GM19239 (cell line): ENCODE measurements around the gene PRDM16.

Experiments used
- DNase-seq: peaks from one replicate; pipeline ENCODE4 v3.0.0; 2011; ENCODE audit warnings: low spot score; ENCODE audit not compliant: insufficient read length
- FAIRE-seq: peaks from 2 replicates; lab custom pipeline; 2011; peaks lifted over from hg19 to GRCh38; lab: Jason Lieb, UNC

Gene PRDM16

DNA sequence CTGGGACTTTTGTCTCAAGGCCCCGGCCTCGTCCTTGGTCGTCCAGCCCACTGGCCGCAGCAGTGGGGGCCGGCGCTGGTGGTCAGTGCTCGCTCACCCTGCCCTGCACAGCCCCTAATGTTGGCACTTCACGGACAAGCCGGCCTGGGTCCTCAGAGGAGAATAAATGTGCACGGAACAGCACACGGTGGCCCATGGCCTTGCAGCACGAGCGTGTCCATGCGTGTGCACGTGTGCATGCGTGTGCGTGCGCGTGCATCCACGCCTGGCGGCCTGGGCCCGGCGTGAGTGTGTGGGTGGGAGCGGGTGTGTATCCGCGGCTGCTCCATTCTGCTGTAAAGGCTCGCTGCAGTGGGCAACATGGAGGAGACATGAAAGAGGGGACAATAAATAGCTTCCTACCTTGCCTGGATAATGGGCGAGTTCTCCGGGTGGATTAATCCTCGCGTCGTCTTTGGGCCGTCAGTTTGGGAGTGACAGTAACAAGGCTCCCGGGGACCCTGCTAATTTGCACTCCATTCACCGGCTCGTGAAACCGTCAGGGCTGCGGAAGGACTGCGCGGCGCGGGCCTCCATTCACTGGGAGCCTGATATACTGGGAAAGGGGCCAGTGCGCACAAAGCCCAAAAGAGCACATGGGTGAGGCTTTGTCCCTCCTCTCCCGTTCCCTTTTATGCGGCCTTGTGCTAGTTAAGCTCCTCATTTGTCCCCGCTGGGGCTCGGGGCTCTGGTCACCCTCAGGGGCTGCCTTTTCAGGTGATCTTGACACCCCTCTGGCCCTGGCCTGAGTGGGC, 142.8 kb downstream of the PRDM16 start:
- FAIRE-seq (no peak), DNase-seq (no peak)

DNA sequence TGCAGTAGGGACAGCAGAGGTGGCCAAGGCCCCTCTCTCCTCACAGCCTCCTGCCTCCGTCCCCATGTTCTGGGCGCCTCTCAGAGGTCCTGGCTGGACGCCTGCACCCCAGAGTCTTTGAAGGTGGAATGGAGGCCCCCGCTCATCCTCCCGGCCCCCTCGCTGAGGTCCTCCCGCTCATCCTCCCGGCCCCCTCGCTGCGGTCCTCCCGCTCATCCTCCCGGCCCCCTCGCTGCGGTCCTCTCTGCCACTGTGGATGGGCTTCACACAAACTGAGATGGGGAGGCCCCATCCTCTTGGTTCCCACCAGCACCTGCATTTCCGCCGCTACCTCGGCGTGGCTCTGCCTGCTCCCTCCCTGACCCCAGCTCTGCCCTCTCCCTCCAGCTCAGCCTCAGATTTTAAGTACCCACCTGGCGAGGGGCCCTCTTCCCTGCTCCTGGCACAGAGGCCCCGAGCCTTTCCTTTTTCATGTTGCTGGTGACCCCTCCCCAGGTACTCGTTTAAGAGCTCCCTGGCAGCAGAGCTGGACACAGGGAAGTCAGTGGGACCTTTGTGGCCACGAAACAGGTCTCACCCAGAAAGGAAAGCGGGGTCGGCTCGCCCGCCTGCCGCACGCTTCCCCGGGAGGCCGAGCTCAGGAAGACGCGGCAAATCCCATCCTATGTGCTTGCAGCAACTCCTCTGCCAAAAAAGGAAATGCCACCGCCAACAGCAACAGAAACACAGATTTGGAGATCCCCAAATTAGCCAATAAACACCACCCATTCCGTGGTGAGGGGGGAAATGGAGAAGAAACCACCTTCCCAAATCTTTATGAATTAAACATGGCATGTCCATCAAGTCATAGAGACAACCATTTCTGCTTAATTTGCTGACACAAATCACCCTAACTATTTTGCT, 143.7 kb downstream of the PRDM16 start:
- FAIRE-seq (no peak), DNase-seq (no peak)

DNA sequence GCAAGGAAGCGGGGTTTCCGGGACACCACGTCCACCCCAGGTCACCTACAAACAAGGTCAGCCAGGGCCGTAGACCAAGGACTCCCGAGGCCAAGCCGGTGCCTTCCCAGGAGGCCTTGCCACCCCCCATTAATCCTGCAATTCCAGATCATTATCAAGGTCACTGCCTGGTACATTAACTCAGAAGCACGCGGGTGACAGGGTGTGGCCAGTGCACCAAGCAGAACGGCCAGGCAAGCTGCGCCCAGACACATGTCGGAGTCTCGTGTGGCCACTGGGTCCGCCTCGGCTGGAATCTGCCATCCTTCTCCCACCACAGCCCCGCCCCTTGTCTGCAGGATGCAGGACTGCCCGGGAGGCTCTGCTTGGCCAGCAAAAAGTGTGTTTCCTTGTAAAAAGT, 144.7 kb downstream of the PRDM16 start:
- FAIRE-seq (no peak), DNase-seq (no peak)

DNA sequence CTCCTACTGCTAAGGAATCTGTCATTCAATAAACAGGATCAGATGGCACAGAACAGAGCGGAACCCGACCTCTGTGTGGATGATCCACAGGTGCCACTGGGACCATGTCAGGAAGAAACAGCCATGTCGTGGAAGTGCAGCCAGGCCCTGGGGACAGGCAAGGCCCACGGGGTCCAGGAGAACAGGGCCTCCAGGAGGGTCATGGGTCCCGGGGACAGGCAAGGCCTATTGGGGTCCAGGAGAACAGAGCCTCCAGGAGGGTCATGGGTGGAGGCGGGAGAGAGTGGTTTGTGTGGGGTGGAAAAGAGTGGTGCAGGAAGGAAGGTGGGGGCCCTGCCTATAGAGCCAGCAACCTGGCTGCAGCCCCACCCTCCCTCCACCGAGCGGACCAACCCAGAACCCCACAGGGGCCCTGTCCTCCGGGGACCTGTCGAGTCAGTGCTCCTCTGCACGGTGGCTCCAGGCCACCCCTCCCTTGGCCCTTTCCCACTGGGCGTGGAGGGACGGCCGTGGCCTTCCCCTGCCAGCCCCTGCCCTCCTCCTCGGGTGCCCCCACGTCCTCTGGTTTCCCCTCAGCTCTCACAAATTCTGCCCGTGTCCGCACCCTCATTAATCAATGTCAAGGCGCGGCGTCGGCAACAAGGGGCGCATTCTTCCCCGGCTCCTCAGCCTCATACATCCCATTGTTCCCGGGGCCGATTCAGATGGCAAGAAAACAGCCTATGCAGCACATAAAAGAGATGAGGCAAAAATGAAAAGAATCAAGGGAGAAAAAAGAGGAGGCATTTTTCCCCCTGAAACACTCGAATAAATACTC, 146.4 kb downstream of the PRDM16 start:
- no peak for DNase-seq
- no peak for FAIRE-seq

DNA sequence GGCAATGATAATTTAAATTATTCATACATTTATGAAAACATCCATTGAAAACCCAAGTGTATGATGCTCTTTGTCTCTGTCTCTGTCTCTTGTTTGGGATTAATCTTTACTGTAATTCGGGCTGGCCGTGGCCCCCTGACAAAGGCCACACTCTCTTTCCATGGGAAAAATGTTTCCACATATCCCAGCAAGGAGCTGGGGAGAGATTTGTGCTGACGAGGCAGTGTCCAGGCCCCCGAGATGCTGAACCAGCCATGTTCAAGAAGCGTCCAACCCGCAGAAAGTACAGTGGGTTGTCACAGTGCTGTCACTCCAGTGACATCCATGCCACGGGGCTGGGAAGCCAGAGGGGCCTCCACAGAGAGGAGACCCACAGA, 147.0 kb downstream of the PRDM16 start:
- DNase-seq (no peak), FAIRE-seq (no peak)

DNA sequence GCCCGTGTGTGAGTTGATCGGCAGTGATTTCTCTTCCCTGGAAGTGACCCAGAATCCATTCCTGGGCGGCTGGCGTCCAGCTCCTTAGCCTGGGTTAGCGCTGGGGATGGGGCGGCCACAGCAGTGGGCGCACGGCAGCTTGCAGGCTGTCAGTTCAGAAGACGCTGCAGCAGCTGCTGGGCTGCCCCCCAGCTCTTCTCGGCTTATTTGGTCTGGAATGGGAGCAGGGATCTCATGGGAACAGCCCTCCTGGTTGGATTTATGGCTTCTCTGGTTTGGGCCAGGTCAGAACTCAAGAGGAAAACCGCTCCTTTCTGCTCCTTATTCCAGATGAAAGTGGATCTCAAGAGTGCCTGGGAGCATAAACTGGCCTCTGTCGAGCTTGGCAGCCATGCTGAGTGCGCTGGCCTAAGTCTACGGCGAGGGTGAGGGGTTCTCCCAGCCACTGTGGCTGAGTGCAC, 148.2 kb downstream of the PRDM16 start:
- DNase-seq = no peak
- no peak for FAIRE-seq

DNA sequence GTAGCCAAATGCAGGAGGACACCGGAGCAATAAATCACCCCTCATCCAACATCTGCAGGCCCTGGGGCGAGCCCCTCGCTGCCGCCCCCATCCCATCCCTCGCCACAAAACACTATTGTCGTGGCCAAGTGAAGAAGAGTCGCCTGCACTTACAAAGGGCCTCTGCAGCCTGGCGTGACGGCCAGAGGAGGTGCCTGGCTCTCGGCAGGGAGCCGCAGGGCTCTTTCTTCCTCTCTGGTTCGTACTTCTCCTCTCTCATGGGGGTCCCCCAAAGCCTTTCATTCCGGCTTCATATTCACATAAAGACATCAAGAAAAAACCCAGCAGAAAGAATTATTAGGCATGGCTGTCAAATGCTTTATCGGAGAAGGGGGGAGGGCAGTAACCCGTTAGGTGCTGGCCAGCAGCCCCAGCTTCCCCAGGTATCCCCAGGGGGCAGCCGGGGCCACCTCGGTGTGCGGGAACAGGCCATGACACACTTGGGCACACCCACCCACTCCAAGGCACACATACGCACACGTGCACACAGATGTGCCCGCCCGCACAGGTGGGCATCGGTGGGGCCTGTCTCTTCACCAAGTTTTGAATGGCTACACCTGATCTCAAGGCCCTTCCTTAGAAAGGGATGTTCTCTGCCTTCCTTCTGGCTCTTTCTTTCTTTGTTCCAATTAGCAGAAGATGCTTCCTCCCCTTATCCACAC, 149.1 kb downstream of the PRDM16 start:
- FAIRE-seq = no peak
- DNase-seq = no peak

DNA sequence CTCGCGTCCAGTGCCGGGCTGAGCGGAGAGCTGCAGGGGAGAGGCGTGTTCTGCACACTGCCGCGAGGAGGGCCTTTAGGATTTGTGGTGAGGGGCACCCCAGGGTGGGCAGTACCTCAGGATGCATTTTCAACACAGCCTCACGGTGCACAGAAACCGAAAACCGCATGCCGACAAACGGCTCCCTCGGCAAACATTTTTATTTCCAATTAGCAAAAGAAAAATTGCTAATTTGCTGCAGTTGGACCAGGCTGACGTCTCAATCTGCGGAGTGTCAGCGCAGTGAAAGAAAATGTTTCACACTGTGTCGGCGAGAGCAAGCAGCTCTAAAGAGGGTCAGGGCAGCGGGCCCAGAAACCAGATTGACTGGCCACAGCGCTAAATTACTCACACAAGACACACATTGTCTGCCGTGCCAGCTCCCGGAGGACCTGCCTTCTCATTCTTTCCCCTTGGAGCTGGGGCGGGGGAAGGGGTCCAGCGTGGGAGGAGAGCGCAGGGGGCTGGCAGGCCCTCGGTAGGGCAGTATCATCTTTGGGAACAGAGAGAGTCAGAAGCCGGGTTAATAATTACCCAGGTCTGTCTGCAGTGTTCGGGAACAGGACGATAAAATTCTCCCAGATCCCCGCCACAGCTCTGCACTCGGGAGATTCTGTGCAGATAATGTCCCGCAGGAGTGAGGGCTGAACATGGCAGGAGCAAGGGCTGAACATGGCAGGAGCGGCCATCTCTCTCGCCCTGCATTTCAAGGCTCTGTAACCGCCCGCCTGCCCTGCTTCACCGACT, 150.2 kb downstream of the PRDM16 start:
- DNase-seq = no peak
- FAIRE-seq = no peak

DNA sequence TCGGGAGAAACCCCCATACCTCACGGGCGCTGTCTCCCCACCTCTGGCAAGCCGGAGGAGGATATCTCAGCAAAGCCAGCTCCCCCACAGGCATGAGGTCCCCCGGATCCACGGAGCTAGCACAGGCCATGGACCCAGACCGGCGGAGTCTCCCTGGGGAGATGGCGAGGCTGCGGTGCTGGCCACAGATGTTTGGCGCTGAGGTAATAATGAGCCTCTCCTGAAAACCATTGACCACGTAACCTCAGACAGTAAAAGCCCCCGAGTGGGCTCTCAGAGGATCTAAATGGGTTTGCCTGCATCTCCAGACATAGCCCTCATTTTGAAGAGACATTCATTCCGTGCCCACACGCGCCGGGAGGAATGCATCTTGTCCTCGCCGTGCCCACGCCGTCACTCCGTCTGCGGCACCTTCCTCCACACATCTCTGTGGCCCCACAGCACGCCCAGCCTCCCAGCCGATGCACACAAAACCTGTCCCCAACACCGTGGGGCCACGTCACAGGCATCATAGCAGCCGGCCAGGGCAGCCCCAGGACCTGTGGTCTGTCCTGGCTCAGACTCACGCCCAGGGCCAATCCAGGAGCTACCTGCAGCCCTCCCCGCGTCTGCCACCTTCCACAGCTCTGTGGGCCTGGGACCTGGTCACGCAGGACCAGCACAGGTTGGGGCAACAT, 150.9 kb downstream of the PRDM16 start:
- FAIRE-seq = no peak
- no peak for DNase-seq

DNA sequence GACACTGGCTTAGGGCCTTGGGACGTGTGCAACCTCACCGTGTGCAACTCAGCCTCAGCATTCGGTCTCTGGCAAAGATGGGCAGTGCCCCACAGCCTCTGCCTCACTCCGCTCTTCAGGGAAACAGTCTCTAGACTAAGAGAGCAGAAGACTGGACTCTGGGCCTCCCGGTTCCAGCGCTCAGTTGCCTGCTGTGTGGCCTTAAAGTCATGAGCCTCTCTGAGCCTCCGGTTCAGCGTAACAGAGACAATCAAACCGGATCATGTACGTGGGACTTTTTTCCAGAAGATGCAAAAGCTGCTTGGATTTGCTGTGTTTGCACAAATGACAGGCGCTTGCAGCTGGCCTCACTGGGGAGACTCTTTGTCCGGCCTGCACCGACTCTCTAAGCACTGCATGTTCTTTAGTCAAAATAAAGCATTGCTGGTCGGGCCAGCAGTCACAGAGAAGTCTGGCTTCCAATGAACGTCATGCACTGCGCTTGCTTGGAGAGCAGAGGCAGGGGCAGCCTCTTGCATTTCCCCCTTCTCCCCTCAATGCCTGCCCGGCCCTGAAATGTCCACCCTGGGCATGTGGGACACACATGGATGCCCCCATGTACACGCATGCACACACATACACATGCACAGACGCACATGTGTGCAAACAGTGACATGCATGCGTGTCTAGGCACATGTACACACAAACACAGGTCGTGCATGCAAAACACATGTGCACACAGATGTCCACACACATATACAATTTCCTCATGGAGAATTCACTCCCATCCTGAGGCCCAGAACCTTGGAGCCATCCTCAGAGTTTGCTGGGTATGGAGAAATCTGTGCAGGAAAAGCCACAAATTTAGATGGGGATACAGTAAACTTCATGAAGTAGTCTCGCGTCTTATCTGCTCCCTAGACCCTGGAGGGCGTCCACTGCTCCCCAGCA, 152.4 kb downstream of the PRDM16 start:
- FAIRE-seq = no peak
- no peak for DNase-seq

DNA sequence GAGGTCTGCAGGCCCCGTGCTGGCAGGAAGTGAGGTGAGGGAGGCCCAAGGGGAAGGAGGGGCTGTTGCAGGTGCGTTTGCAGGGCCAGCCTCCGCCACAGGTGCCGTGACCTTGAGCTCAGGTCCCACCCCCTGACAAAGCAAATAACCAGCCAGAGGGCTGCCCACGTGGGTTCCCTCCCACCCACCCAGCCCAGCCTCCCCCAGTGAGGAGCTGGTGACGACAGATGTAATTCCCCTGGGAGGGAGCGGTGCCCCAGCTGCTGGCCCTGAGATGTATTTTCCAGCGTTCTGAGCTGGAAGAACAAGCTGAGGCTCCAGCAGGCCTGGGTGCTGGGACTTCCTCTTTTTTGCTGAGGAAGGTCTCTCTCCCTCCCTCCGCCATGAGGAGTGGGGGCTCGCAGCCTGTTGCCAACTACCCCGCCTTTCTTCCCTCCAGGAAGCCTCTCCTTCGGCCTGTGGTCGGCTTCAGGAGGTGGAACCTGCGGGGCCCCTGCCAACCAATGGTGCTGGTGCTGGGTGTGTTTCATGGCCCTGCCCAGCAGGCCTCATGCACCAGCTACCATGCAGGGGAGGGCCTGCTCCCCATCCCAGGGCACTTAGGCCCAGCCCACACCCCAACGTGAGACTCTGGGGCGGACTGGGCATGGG, 153.2 kb downstream of the PRDM16 start:
- no peak for DNase-seq
- no peak for FAIRE-seq

DNA sequence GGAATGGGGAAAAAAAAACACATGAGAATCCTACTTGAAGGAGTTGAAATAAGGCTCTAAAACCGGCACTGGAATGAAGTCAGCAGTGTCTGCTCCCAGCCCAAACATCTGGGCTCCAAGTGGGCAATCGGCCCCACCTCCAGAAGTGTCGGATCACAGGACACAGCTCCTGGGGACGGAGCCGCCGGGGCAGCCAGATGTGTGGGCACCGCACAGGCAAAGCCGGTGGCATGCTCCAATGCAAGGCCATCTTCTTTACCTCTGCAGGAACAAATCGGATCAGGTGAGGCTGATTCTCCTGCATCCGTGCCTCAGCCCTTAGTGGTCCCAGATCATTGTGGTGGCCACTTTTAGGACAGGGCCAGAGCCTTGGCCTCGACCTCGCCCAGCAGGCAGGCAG, 156.7 kb downstream of the PRDM16 start:
- FAIRE-seq (no peak), DNase-seq (no peak)

DNA sequence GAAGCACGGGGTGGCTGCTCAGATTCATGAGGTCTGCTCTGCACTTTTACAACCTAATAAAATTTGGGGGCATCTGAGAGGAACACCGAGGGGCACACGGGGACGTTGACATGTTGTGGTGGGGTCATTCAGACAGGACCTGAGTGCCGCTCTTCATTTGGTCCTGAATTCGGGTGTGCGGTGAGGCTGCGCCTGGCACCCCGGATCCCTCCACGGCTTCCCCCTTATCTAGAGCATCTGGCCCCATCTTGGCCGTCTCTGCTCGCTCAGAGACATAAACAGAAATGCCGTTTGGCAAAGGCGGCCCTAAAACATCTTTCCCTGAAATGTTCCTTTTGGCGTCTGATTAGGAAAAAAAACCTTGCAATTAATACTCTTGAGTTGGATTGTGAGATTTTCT, 157.2 kb downstream of the PRDM16 start:
- DNase-seq (no peak), FAIRE-seq (no peak)

DNA sequence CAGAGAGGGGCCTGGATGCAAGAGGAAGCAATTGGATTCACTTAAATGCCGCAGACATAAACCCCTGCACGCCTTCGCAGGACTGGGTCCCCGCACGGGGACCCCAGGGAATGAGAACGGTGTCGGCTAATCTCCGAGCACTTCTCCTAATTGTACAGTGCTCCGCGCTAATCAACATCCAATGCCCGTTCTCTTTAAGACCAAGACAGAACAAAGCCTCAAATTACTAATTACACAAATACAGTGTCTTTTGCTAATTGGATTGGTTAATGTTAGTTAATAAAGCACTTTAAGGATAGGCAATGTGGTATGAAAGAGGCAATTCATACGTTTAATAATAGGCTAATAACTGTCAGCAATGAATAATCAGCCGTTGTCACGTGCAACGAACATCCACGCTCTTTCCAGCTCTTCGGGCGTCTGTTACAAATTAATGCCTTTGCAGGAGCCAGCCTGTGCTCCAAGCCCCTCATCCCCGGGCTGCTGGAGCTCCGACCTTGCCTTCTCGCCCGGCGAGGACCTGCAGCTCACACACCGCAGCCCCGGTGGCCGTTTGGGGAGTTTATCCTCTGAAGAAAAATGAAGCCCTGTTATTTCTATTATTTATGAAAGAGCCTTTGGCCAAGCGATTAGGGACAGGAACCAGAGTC, 157.8 kb downstream of the PRDM16 start:
- DNase-seq (no peak), FAIRE-seq (no peak)

DNA sequence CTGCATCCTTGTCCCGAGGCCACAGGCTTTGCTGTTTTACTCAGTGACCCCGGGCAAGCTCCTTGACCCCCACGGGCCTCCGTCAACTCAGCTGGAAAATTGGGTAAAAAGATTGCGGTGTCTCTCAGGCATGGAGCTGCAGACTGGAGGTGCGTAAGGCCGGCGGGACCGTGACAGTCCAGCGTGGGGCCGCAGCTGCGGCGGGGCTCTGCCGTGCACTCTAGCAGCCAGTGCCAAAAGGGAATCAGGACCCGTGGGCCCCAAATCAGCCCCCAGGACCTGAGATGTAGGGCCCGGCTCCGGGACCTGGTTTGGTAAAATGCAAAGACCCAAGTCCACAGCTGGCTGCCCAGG, 158.3 kb downstream of the PRDM16 start:
- FAIRE-seq (no peak), DNase-seq (no peak)

DNA sequence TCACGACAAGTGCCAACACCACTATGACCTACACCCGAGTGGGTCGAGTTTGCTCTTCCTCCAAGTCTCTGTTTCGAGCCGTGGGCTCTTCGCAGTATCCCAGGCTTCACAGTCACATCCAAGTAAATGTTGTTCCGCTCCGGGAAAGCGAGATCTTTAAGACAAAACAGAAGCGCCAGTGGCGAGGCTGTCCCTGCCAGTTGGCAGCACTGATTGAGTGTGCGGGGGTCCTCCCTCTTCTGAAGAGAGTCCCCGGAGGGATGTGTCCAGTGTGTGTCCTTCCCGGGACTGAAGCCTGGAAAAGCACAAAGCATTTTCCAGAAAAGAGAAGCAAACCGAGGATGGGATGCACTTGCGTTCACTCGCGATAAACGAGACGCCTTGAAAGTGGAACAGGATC, 158.9 kb downstream of the PRDM16 start:
- FAIRE-seq = no peak
- DNase-seq = no peak
